ENCODE measurements around the gene CNRIP1.

The CNRIP1 gene

DNA sequence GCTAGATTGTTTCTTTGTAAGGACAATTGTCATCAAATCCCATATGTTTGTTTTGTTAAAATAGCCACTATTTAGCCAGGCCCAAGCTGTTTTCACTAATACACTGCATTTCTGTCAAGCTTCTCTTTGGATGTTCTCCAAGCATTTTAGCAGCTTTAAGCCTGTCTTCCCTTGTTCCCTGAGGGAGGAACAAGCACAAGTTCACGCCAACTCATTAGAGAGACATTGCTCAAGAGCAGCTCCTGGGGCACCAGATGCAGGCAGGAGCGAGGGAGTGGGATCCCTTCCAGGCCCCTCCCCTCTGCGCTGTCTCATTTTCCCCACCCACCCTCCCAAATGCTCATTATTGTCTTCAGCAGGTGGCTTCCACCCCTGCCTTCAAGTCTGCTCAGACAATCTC is 34.9 kb downstream of the CNRIP1 start:
- no peaks in the 10 kb centered on the region for H3K36me3 ChIP-seq (ENCODE audit: control insufficient read depth, insufficient read depth, low read length)
- H3K9me3 ChIP-seq (ENCODE audit: control insufficient read depth, insufficient read depth, low read length) = no peaks in the 10 kb centered on the region
- no peaks in the 10 kb centered on the region for H3K27me3 ChIP-seq (ENCODE audit: control insufficient read depth, insufficient read depth, low read length)
- H3K4me3 ChIP-seq (ENCODE audit: low read depth, low read length) = no peak overlapping the region
- H3K9ac ChIP-seq (ENCODE audit: low read depth, low read length) = no peak overlapping the region
- peaks cover 5% of the 10 kb centered on the region for H3K4me1 ChIP-seq (ENCODE audit: control insufficient read depth, insufficient read depth, low read length)

DNA sequence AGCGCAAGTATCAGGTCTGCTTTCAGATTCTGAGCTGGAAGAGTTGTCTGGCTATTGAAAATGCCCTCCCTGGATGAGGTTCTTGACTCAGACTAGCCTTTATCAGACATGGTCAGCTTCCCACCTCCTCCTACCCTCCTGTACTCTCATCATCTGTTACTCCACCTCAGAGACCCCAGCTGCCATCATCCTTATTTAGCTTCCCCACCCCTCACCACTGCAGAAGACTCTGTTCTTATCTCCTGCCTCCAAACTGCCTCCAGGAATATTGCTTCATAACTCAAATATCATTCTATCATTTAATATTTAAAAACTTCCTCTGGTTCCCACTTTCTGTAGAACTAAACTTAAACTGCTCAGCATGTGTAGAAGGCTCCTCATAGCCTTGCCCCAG is 36.3 kb downstream of the CNRIP1 start:
- no peaks in the 10 kb centered on the region for H3K27me3 ChIP-seq (ENCODE audit: control insufficient read depth, insufficient read depth, low read length)
- H3K4me1 ChIP-seq (ENCODE audit: control insufficient read depth, insufficient read depth, low read length) = peaks cover 5% of the 10 kb centered on the region
- no peaks in the 10 kb centered on the region for H3K9me3 ChIP-seq (ENCODE audit: control insufficient read depth, insufficient read depth, low read length)
- H3K36me3 ChIP-seq (ENCODE audit: control insufficient read depth, insufficient read depth, low read length) = no peaks in the 10 kb centered on the region
- H3K9ac ChIP-seq (ENCODE audit: low read depth, low read length) = no peak overlapping the region
- H3K4me3 ChIP-seq (ENCODE audit: low read depth, low read length) = no peak overlapping the region

DNA sequence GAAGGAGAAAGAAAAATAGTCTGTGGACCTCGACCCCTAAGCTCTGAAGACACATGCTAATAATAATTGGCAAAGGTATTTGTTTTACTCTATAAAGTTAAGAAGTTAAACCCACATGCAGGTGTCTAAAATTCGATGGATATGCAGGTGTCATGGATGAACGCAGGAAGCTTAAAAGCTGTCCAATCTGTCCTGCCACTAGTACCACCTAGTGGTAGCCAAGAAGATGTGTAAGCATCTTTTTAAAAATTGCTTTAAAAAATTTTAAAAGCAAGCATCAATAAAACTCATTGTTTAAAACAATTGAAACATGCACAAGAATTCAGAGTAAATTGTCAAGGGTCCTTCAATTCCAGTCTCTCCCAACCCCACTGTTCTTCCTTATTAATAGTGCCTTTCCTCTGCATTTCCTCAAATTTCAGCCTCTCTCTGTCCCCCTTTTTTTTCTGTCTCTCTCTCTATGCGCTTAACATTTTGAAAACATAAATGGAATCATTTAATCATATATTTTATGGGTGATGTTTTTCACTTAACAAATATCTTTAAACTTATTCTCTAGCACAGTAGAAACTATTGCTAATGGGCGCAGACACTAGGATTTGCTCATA is 36.8 kb downstream of the CNRIP1 start:
- H3K9ac ChIP-seq (ENCODE audit: low read depth, low read length) = no peak overlapping the region
- no peak overlapping the region for H3K4me3 ChIP-seq (ENCODE audit: low read depth, low read length)
- H3K9me3 ChIP-seq (ENCODE audit: control insufficient read depth, insufficient read depth, low read length) = no peaks in the 10 kb centered on the region
- H3K4me1 ChIP-seq (ENCODE audit: control insufficient read depth, insufficient read depth, low read length) = peaks cover 2% of the 10 kb centered on the region
- no peaks in the 10 kb centered on the region for H3K36me3 ChIP-seq (ENCODE audit: control insufficient read depth, insufficient read depth, low read length)
- H3K27me3 ChIP-seq (ENCODE audit: control insufficient read depth, insufficient read depth, low read length) = no peaks in the 10 kb centered on the region

DNA sequence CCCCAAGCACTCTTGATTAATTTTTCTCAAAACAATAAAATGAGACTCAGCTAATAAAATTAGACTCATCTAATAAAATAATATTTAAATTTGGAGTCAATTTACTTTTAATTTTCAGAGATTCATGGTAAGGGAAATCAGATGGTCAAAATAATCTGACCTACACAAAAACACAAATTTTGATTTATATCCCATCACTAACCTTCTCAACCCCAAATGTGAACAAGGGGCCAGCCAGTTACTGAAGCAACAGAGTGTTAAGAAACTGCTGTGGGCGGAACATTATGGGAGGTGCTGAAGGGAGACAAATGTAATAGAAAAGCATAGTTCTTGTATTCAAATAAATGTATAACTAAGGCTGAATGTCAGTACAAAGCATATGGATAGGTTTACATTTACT is 39.0 kb downstream of the CNRIP1 start:
- Histone ChIP-seq H3K36me3 (ENCODE audit: control insufficient read depth, insufficient read depth, low read length) (no peaks in the 10 kb centered on the region), H3K9me3 (ENCODE audit: control insufficient read depth, insufficient read depth, low read length) (no peaks in the 10 kb centered on the region), H3K27me3 (ENCODE audit: control insufficient read depth, insufficient read depth, low read length) (no peaks in the 10 kb centered on the region), H3K9ac (ENCODE audit: low read depth, low read length) (no peak overlapping the region), H3K4me3 (ENCODE audit: low read depth, low read length) (no peak overlapping the region), H3K4me1 (ENCODE audit: control insufficient read depth, insufficient read depth, low read length) (peaks cover 2% of the 10 kb centered on the region)

DNA sequence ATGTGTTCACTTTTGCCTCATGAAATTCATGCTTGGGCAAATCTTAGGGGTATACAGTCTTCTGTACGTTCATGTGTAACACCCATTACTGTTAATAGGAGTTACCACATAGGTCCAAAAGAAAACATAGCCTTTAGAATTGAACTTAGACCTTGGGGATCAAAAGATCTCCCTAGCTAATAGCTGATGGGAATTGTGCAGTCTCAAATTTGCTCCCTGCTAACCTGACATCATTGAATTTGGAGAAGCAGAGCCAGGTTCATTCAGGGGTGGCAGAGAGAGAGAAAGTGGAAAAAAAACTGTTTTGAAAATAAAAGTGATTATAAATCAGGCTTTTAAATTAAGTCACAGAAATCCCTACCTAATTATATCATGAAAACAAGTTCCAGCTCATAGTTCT is 39.4 kb downstream of the CNRIP1 start:
- Histone ChIP-seq H3K36me3 (ENCODE audit: control insufficient read depth, insufficient read depth, low read length) (no peaks in the 10 kb centered on the region), H3K27me3 (ENCODE audit: control insufficient read depth, insufficient read depth, low read length) (no peaks in the 10 kb centered on the region), H3K4me3 (ENCODE audit: low read depth, low read length) (no peak overlapping the region)

DNA sequence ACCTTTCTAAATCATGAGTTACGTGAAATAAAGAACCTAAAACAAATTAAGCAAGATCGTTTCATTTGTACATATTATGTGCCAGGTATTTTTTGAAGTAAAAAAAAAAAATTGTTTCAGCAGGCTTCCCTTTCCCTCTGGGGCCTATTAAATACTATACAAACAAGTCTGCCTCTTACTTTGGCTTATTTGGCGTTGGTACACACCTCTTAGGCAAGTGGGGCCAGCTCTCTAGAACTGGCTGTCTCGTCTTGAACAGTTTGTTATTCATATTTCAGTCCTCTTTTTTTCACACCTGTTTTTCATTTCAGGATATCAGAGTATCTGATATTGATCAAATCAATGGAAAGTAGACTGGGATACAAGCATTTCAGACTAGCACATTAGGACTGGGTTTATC is 40.1 kb downstream of the CNRIP1 start:
- Histone ChIP-seq H3K4me1 (ENCODE audit: control insufficient read depth, insufficient read depth, low read length) (no peaks in the 10 kb centered on the region), H3K27me3 (ENCODE audit: control insufficient read depth, insufficient read depth, low read length) (no peaks in the 10 kb centered on the region), H3K9ac (ENCODE audit: low read depth, low read length) (no peak overlapping the region), H3K9me3 (ENCODE audit: control insufficient read depth, insufficient read depth, low read length) (no peaks in the 10 kb centered on the region), H3K4me3 (ENCODE audit: low read depth, low read length) (no peak overlapping the region), H3K36me3 (ENCODE audit: control insufficient read depth, insufficient read depth, low read length) (no peaks in the 10 kb centered on the region)

More for the DNA sequence above, 39.4 kb downstream of the CNRIP1 start:
- Histone ChIP-seq H3K9ac (ENCODE audit: low read depth, low read length) (no peak overlapping the region), H3K4me1 (ENCODE audit: control insufficient read depth, insufficient read depth, low read length) (peaks cover 2% of the 10 kb centered on the region), H3K9me3 (ENCODE audit: control insufficient read depth, insufficient read depth, low read length) (no peaks in the 10 kb centered on the region)

DNA sequence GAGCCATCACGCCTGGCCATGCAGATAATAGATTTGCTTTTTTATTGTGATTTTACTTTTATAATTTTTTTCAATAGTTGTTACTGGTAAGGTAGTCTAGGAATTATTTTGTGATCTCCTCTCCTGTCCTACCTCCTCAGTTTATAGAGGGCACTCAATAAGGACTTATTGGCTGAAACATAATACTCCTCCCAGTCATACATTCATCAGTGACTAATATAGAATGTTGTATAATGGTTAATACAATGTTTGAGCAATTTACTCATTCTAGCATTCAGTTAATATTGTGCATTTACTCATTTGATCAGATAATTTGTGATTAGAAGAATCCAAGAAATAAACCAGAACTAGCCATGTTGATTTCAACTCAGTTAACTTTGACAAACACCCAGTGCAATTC is 41.6 kb downstream of the CNRIP1 start:
- Histone ChIP-seq H3K9ac (ENCODE audit: low read depth, low read length) (no peak overlapping the region), H3K4me3 (ENCODE audit: low read depth, low read length) (no peak overlapping the region), H3K9me3 (ENCODE audit: control insufficient read depth, insufficient read depth, low read length) (no peaks in the 10 kb centered on the region), H3K36me3 (ENCODE audit: control insufficient read depth, insufficient read depth, low read length) (no peaks in the 10 kb centered on the region), H3K4me1 (ENCODE audit: control insufficient read depth, insufficient read depth, low read length) (no peaks in the 10 kb centered on the region), H3K27me3 (ENCODE audit: control insufficient read depth, insufficient read depth, low read length) (no peaks in the 10 kb centered on the region)

DNA sequence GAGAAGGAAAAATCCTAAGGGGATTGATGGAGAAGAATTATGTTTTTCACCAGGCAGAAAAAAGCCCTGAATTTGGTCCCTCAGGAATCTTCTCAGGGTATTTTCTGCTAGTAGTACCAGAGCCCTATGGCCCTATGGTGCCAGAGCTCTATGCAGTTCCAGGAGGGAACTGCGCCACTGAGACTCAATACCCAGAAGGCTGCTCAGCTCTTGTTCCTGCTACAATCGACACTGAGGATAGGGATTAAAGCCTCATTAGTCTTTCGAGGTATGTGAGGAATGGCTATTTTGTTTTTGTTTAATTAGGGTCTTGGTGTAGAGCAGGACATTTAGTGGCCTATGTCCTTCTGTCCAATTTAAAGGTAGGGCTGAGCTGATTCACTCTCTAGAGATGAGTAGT is 45.7 kb downstream of the CNRIP1 start:
- Histone ChIP-seq H3K36me3 (ENCODE audit: control insufficient read depth, insufficient read depth, low read length) (no peaks in the 10 kb centered on the region), H3K9ac (ENCODE audit: low read depth, low read length) (no peak overlapping the region), H3K27me3 (ENCODE audit: control insufficient read depth, insufficient read depth, low read length) (no peaks in the 10 kb centered on the region), H3K4me1 (ENCODE audit: control insufficient read depth, insufficient read depth, low read length) (no peaks in the 10 kb centered on the region), H3K4me3 (ENCODE audit: low read depth, low read length) (no peak overlapping the region), H3K9me3 (ENCODE audit: control insufficient read depth, insufficient read depth, low read length) (no peaks in the 10 kb centered on the region)

DNA sequence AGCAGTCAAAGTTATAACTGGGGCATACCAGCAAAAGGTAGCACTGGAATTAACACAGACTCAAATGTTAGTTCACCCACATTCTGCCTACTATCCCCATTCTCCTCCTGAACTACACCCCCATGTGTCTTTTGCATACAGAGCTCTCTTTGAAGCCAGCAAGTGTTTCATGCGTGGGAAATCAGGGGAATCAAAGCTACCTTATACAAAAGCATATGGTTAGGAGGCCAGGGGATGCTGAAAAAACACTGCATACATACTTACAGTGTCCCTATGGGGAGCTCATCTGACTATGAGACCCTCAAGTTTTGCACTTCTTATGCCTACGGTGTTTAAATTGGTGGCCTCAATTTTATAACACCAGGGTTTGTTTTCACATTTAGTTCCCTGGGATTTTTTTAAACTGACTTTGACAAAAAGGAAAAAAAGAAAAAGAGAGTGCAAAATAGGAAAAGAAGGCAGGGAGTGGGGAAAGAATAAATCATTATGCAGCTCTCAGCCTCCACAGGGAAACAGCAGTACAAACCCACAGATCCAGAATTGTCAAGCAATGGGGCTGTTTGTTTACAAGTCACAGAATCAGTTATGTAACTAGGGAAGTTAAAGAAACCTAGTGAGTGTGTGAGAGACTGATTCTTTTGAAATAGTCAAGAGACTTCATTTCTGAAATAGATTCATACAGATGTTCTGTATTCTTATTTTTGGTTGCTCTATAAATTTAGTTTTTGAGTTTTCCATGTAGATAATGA is 47.3 kb downstream of the CNRIP1 start:
- H3K27me3 ChIP-seq (ENCODE audit: control insufficient read depth, insufficient read depth, low read length) = no peaks in the 10 kb centered on the region
- H3K4me3 ChIP-seq (ENCODE audit: low read depth, low read length) = no peak overlapping the region
- no peaks in the 10 kb centered on the region for H3K36me3 ChIP-seq (ENCODE audit: control insufficient read depth, insufficient read depth, low read length)
- no peak overlapping the region for H3K9ac ChIP-seq (ENCODE audit: low read depth, low read length)
- H3K9me3 ChIP-seq (ENCODE audit: control insufficient read depth, insufficient read depth, low read length) = no peaks in the 10 kb centered on the region
- H3K4me1 ChIP-seq (ENCODE audit: control insufficient read depth, insufficient read depth, low read length) = no peaks in the 10 kb centered on the region

DNA sequence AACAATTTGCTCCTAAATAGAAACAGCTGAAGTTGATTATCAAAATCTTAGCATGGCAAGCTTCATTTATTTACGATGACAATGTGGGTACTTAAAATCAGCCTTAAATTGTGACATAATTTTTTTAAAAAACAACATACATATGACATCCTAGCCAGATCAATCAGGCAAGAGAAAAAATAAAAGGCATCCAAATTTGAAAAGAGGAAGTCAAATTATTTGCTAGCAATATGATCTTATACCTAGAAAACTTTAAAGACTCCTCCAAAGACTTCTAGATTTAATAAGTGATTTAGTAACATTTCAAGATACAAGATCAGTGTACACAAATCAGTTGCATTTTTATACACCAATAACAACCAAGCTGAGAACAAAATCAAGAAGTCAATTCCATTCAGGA is 53.1 kb downstream of the CNRIP1 start:
- H3K4me1 ChIP-seq (ENCODE audit: control insufficient read depth, insufficient read depth, low read length) = no peaks in the 10 kb centered on the region
- no peak overlapping the region for H3K4me3 ChIP-seq (ENCODE audit: low read depth, low read length)
- no peaks in the 10 kb centered on the region for H3K9me3 ChIP-seq (ENCODE audit: control insufficient read depth, insufficient read depth, low read length)
- H3K27me3 ChIP-seq (ENCODE audit: control insufficient read depth, insufficient read depth, low read length) = no peaks in the 10 kb centered on the region
- H3K36me3 ChIP-seq (ENCODE audit: control insufficient read depth, insufficient read depth, low read length) = no peaks in the 10 kb centered on the region
- H3K9ac ChIP-seq (ENCODE audit: low read depth, low read length) = no peak overlapping the region

DNA sequence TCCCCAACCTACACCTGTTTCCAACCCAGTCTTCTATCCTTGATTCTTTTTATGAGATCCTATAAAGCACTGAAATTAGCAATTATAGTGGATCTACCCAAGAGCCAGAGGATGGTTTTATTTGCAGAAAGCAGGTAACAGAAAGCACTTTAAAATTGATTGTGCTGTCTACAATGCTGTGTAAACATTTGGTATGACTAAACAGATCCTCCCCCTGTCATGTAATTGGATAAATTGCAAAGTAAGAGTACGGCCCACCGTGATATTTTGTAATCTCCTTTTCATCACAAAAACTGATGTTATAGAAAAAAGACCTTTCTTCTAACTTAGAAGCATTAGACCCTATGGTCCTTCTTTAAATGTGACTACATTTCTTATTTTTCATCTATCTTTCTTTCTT is 56.1 kb downstream of the CNRIP1 start:
- no peaks in the 10 kb centered on the region for H3K9me3 ChIP-seq (ENCODE audit: control insufficient read depth, insufficient read depth, low read length)
- no peaks in the 10 kb centered on the region for H3K4me1 ChIP-seq (ENCODE audit: control insufficient read depth, insufficient read depth, low read length)
- no peak overlapping the region for H3K9ac ChIP-seq (ENCODE audit: low read depth, low read length)
- H3K27me3 ChIP-seq (ENCODE audit: control insufficient read depth, insufficient read depth, low read length) = no peaks in the 10 kb centered on the region
- no peaks in the 10 kb centered on the region for H3K36me3 ChIP-seq (ENCODE audit: control insufficient read depth, insufficient read depth, low read length)
- H3K4me3 ChIP-seq (ENCODE audit: low read depth, low read length) = no peak overlapping the region

DNA sequence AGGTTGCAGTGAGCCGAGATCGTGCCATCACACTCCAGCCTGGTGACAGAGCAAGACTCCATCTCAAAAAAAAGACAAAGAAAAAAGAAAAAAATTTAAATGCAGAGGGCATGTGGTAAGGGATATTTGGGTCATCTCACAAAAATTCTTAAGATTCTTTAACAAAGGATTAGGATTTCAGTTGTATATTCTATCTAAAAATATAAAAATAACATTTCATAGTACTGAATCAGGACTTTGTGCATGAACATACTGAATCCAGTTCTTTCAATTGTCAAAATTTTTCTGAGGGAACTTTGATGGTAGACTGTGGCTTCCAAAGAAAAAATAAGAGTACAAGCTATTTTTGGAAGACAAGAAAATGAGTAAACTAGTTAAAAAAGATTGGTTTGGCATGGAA is 60.9 kb downstream of the CNRIP1 start:
- no peaks in the 10 kb centered on the region for H3K36me3 ChIP-seq (ENCODE audit: control insufficient read depth, insufficient read depth, low read length)
- peaks cover 3% of the 10 kb centered on the region for H3K4me1 ChIP-seq (ENCODE audit: control insufficient read depth, insufficient read depth, low read length)
- no peaks in the 10 kb centered on the region for H3K27me3 ChIP-seq (ENCODE audit: control insufficient read depth, insufficient read depth, low read length)
- H3K9me3 ChIP-seq (ENCODE audit: control insufficient read depth, insufficient read depth, low read length) = no peaks in the 10 kb centered on the region
- H3K9ac ChIP-seq (ENCODE audit: low read depth, low read length) = no peak overlapping the region
- H3K4me3 ChIP-seq (ENCODE audit: low read depth, low read length) = no peak overlapping the region

All from iPS-15b (cell line).